CD4-positive, alpha-beta T cell treated with Interleukin-21 for 1 hour (primary cell): Measurements from ENCODE around the gene CARS2.
A peak's percentile ranks its signal among the peaks of the same experiment; 100 is the strongest.
"Not testable (repeated sequence)": the region's sequence is repeated elsewhere in the genome, so short reads cannot be mapped to it uniquely, and the experiment has no call there.

Experiments used
- DNase-seq: peaks from one replicate; pipeline ENCODE4 v3.0.0-alpha.2; 2020

The CARS2 gene

DNA sequence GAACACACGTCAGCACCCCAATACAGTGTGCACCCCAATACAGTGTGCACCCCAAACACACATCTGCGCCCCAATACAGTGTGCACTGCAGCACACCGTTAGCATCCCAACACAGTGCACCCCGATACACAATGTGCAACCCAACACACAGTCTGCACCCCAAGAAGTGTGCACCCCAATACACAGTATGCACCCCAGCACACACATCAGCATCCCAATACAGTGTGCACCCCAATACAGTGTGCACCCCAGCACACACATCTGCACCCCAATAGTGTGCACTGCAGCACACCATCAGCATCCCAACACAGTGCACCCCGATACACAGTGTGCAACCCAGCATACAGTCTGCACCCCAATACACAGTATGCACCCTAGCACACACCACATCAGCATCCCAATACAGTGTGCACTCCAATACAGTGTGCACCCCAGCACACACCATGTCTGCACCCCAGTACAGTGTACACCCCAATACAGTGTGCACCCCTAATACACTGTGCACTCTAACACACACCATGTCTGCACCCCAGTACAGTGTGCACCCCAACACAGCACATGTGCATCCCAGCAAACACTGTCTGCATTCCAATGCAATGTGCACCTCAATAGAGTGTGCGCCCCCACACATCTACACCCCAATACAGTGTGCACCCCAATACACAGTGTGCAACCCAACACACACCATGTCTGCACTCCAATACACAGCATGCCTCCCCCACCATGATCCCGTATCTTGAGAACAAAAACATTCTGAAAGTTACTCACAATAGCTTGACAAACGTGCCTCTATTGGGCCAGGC is 855 bp upstream of the CARS2 start:
- DNase-seq, result no peak

DNA sequence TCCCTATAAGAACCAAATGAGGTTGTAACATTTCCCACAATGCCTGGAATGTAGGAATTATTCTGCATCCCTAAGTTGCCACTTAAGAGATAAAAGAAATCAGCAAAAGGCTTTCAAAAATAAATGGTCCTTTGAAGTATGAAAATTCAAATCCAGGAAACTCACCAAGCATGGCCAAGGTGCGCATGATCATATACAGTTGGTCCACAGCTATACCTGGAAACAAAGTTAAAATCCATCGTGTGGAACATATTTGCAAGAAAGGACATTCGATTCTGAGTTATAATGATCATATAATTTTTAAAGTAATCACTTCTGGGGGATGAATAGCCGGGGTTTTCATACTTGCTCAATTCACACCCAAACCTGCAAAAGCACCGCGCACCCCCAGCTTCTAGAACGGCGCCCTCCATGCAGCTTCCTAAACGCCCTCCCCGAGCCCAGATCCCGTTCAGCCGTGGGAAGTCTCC is 525 bp downstream of the CARS2 start:
- no peak for DNase-seq

DNA sequence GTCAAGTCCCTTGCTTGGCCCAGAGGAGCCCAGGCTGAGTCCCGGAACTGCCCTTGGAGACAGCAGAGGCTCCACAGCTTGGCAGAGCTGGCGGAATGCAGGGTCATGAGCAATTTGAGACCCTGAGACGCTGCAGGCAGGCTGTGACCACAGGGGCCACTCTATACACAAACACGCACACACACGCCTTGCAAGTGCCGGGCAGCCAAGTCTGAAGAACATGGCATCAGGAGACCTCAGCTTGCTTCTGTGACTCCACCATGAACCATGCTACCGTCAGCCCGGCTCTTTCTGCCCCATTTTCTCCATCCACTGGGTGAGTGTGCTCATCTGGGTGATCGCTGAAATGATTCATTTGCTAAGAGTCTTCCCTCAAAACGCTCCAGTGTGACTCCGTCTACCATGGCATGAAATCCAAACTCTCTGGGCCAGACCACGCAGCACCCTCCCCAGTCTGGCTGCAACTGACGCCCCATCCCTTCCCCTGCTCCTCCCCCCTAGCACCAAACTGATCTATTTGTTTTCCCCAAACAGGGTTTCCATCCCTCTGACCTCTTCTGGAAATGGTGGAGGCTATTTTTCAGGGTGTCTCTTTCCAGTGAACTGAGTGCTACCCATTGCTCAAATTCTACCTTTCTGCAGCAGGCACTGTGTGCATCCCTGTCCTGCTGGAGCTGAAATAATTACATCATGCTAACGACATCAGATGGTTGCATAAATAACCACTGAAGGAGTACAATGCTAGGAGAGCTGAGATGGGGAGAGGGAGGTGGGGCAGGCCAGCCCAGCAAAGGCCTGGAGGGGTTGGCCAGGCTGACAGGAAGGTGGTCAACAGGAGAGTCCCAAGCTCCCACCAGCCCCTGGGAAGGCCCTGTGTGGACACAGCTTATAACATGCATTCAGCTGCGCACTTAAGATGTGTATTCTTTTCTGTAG is 3.1 kb downstream of the CARS2 start:
- no peak for DNase-seq

DNA sequence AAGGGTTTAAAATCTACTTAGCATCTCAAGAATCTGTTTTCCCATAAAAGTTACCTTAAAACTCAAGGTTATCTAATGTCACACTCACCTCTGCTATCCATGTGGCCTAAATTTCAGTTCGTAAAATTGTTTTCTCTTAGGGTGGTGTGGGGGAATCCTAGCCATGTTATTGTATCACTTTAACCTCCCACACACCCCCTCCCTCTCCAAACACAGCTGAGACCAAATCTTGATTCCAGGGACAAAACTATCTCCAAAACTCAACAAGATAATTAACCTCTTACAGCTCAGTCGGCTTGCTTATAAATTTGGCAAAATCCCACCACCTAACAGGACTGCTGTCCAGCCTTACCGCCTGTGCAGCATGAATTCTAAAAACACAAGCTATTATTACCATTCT is 3.8 kb downstream of the CARS2 start:
- no peak for DNase-seq

DNA sequence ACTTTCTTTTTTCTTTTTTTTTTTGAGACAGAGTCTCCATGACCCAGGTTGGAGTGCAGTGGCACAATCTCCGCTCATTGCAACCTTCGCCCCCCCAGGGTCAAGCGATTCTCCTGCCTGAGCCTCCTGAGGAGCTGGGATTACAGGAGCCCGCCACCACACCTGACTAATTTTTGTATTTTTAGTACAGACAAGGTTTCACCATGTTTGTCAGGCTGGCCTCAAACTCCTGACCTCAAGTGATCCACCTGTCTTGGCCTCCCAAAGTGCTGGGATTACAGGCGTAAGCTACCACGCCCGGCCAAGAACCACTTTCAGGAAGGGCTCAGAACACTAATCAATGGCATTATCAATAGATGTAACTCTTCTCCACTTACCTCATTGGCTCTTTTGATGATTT is 4.9 kb downstream of the CARS2 start:
- not testable (repeated sequence) for DNase-seq

DNA sequence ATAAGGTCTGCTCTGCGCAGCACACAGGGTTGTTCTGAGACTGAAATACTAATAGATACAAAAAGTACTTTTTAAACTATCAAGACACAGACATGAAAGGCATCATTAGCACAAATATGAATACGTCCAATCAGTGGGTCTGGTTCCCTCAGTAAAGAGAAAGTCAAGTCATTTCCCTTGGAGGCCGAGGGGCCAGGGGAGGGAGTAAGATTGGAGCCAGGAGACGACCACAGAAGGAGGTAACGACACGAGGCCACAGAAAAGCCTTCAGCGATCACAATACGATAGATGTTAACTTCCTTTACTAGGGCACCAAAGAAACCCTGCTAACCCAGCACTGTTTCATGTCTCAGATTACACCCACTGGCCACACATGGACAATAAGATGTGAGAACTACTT is 5.3 kb downstream of the CARS2 start:
- DNase-seq, result no peak

DNA sequence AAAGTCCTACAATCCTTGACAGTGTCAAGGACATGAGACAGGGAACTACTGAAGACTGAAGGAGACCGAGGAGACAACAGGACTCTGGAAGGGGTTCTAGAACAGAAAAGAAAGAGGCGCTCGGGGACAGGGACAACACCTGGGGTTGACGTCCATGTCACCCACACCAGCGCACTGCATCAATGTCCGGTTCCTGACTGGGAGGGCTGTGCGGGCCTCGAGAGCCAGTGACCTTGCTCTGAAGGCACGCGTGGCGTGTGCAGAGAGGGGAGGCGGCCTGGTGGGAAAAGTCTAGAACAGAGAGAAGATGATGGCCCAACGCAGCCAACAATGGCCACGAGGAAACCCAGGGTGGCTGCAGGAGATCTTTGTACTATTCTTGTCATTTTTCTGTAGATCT is 5.7 kb downstream of the CARS2 start:
- no peak for DNase-seq

DNA sequence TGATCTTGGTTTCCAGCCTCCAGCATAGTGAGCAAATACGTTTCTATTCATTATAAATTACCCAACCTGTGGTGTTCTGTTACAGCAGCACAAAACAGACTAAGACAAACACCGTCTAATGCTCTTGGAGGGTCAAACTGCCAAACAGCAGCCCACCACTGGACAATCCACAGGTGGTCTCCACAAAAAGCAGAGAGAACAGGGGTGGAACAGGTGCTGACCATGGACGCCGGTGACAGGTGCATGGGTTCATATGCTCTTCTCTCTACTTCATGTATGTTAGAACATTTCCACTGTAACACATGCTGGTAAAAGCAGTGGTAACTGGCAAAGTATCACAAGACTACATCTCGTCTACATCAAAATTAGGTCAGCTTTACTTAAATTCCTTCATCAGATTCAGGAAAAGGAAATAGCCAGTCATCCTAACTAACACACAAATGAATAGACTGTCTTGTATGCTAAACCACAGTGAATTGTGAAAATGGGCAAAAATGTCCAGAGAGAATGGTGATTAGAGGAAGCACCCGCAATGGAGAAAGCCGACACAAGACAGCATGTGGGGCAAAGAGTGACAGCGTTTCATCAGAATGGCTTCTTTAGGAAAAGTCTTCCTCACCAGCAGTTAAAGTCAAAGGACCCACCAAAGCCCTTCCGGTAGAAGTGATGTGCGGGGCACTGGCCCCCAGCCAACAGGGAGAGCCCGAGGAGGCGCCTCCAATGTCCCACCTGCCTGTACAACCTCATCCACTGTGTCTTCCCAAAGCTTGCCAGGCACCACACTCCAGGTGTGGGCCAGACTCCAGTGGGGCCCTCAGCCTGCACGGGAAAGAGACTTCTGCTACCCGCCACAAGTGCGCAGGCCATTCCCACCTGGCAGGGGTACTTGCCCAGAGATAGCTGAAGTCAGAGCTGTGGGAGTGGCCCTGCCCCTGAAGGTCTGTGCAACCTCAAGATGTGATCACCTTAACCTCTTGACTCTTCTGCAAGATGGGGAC is 6.5 kb downstream of the CARS2 start:
- DNase-seq, result no peak

DNA sequence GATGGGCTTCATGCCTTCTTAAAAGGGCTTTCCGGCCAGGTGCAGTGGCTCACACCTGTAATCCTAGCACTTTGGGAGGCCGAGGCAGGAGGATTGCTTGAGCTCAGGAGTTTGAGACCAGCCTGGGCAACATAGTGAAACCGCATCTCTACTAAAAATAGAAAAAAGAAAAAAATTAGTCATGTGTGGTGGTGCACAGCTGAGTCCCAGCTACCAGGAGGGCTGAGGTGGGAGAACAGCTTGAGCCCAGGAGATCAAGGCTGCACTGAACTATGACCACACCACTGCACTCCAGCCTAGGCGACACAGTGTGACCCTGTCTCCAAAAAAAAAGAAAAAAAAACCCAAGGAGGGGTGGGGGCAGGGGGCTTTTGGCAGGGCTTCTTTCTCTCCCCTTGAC is 7.2 kb downstream of the CARS2 start:
- no peak for DNase-seq

DNA sequence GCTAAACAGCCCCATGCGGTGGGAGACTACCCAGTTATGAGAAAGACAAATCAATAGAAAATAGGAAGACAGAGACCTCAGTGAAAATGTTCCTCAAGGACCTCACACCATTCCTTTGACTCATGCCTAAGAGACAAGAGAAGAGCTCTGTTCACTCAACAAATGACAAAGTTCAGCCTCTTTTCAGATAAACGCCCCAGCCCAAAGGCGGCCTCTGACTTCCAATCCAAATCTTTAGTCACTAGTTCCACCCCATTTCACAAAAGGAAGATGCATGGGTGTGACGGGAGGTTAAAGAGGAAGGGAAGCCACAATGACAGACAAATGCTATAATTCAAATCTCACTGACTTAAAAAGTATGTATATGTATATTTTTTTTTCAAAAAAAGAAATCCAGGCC is 8.1 kb downstream of the CARS2 start:
- DNase-seq, result no peak

DNA sequence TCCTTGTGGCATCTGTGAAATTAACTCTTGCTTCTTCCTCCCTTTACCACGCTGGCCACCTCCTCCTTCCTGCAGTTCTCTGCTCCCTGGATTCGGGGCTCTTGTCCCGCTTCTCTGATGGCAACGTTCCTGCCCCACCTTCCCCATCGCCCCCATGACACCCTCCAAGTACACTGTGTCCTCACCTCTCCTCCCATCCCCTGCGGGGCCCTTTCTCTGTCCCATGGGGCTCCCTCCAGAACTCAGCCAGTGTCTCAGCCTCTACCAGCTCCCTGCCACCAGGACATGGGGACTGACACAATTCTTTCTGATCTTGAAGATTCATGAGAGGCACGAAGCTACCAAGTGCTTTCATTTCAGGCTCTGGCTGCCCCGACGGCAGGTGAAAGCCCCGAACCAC is 9.1 kb downstream of the CARS2 start:
- DNase-seq, result no peak

DNA sequence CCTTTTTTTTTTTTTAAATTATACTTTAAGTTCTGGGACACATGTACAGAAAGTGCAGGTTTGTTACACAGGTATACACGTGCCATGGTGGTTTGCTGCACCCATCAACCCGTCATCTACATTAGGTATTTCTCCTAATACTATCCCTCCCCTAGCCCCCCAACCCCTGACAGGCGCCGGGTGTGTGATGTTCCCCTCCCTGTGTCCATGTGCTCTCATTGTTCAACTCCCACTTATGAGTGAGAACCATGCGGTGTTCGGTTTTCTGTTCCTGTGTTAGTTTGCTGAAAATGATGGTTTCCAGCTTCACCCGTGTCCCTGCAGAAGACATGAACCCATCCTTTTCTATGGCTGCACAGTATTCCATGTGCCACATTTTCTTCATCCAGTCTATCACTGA is 10.1 kb downstream of the CARS2 start:
- not testable (repeated sequence) for DNase-seq

DNA sequence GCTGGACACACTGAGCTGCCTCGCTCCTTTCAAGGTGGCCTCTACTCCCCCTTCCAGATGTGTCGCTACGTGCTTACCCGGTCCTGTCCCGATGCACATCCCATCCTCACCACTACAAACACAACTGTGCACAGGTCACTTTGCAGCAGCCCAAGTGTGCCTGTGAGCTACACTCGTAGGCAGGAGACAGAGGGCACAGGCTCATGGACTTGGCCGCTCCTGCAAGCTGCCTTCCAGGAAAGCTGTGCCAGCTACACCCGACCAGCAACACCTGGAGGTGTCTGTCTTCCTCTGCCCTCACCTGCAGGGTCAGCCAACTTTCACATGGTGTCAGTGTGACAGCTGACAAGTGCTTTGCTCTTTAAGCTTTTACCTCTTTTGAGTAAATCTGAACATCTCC is 15.4 kb downstream of the CARS2 start:
- DNase-seq, result no peak

DNA sequence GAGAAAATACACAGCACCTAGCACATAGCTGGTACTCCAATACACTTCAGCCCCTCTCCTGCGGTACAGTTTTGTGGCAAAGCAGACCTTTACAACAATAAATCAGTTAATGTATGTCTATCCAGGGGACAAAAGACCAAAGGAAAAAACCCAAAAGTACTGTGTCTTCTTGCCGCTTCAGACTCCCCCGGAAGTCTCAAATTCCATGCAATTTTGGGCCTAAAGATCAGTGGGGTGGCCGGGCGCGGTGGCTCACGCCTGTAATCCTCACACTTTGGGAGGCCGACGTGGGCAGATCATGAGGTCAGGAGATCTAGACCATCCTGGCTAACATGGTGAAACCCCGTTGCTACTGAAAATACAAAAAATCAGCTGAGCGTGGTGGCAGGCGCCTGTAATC is 16.2 kb downstream of the CARS2 start:
- no peak for DNase-seq

DNA sequence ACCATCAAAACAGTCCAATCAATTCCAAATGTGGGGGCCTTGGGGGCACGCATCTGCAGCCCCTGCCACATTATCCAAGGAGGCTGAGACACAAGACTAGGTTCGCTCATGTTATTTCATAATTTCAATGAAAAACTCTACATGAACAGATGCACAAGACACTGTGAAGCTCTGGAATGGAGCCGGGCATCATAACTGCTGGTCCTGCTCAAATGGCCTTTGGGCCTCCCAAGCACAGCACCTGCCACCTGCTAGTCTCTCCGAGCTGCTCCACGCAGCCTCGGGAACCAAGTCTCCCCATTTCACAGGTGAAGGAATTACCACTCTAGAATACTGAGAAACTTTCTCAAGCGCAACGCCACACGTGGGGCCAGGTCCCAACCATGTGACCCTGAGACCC is 16.9 kb downstream of the CARS2 start:
- no peak for DNase-seq

DNA sequence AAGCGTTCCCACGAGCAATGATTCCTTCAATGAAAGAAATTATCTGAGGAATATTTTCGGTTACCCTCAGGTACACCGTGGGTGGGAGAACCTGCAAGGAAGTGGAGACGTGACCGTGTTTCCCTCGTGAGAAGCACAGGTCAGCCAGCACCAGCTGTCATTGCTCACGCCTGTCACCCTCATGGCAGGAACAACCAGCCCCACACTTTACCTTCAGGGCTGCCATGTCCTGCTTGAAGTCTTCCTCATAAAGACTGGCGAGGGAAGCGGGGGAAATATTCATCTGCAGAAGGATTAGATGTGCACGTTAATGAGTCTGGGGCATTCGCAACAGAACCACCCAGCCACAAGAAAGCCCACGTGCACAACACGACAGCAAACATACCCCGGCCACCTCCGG is 18.2 kb downstream of the CARS2 start:
- no peak for DNase-seq

DNA sequence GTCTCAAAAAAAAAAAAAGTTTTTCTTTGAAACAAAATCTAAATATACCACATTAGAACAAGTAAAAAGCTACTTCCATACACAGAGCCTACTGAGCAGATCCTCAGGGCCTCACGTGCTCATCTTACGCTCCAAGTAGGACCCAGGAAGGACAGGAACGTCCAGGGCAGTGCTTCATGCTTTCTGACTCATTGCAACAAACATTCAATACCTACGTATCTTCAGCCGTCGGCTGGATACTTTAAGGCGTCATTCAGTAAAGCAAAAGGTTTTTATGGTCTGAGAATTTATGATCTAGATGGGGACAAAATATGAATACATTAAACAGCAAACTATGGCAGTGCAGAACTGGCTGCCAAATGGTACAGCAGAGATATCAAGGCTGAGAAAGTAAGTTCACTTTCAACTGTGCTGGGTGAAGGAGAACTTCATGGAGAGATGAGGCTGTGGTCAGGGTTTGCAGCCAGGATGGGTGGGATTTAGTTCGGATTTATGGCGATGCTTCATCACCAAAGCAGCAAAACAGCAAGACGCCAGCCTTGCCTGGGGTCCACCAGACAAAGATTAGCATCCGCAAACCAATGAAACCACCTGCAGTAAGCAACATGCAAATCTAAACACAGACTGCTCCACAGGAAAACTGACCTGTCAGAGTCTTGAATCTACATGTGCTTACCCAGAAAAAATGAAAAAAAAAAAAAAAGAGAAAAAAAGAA is 20.5 kb downstream of the CARS2 start:
- DNase-seq, result no peak

DNA sequence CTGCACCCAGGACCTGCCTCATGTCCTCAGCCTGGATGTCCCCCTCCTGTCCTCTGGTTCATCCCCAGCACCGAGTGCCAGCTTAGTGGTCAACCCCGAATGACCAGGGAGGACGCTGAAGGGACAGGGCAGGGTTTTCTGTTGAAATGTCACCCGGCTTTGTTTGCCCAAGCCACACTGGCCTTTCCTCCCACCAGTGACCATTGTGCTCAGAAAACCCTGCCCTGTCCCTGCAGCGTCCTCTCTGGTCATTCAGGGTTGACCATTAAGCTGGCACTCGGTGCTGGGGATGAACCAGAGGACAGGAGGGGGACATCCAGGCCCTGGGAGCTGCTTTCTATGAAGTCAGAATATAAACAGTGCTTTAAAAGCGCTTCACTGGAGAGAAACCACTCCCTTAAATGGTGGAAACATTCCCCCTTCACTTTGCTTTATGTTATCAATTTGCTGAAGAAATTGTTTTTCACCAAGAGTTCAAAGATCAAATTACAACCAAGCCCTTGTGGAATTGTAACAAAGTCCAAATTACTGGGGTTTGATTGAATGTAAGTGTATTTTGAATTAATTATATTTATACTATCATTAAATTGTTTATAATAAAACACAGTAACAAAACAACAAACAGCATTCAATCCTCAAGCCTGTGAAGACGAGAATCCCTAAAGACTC is 21.4 kb downstream of the CARS2 start:
- DNase-seq, result no peak

DNA sequence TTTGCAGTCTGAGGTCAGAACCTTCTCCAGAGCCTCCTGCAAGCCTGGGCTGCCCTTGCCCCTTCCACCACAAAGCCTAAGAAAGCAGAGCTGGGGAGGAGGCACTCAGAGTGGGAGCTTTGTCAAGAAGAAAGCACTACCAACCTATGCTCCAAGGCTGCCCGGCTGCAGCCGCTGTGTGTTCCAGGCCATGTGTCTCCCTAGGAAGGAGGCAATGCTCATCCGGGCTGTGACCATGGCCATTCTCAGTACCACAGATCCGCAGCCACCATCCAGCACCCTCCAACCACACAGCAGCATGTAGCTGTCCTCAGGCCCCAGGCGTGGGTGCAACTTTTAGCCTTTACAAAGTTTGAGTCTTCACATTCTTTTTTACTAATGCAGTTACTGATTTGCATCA is 22.0 kb downstream of the CARS2 start:
- DNase-seq, result no peak

DNA sequence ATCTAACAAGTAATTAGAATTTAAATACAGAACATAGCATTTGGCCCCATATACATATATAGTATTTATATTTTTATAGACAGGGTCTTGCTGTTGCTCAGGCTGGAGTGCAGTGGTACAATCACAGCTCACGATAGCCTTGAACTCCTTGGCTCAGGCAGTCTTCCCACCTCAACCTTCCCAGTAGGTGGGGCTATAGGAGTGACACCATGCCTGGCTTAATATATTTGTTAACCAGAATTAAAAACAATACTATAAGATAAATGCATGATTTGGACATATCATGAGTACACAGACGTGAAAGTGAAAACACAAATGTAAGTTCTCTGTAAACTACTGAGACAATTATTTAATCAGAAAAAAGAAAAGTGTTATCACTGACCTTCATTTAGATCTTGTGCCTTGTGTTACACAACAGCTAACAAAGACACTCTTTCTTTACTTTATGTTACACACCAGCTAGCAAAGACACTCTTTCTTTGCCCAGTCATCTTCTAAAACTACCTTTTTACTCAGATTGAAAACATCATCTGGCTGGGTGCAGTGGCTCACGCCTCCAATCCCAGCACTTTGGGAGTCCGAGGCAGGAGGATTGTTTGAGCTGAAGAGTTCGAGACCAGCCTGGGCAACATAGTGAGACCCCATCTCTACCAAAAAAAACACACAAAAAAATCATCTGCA is 22.6 kb downstream of the CARS2 start:
- DNase-seq, result peak; percentile 37

DNA sequence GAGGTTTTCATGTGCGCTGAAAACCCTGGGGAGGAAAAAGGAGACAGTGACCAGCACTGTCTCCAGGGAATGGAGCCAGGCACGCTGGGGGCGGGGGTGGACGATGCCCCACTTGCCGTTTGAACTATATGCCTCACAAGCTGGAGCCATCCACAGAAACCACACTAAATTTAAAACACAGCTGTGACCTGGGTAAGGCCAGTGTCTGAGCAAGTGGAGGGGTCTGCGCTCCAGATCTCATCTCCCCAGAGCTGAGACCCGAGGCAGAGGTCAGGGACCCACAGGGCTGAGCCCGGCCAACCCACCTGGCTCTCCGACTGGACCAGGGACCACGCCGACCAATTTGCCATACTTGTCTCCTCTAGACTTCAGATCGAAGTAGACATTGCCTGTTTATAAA is 23.2 kb downstream of the CARS2 start:
- no peak for DNase-seq
